ENCODE results near the gene KASH5. TPM values are rescaled to one million over a fixed set of nuclear protein-coding genes. Genes with fewer than 3 reads are reported as not detected.
A peak's percentile ranks its signal among the peaks of the same experiment; 100 is the strongest.

The KASH5 gene
- total and polyA plus RNA-seq, 7 experiments from 2014 or later = 0.27 to 0.97 (median 0.42) TPM; not detected in 4

DNA sequence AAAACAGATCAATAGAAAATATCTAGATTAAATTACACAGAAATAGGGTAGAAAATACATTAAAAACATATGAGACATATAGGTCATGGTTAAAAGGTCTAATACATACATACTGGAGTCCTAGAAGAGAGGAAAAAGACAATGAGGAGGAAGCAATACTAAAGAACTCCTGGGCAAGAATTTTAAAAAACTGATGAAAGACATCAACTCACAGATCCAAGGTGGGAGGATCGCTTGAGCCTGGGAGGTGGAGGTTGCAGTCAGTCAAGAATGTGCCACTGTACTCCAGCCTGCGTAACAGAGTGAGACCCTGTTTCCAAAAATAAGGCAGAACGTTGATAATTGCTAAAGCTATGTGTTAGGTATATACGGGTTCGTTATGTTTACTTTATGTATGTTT is 5.4 kb upstream of the KASH5 start:
- H3K9me3 Mint-ChIP-seq = peaks cover 0 to 13% (median 6%) of the 10 kb centered on the region in 11 donors
- POLR2A ChIA-PET = interaction anchor here (1.4 kb wide), 1 partner anchor 15 kb away, joined by 4 read pairs; no protein-coding TSS in a partner anchor
- no peak for ATAC-seq
- H3K4me1 ChIP-seq (ENCODE audit: control insufficient read depth in 2 of 2, insufficient read depth in 2 of 2, low read length in 2 of 2) = no peaks in the 10 kb centered on the region
- CTCF ChIA-PET = no interaction called here
- H3K27ac ChIP-seq (ENCODE audit: low read depth, low read length) = no peak overlapping the region
- no peaks in the 10 kb centered on the region for H3K27me3 ChIP-seq (ENCODE audit: control insufficient read depth in 2 of 2, insufficient read depth in 2 of 2, low read length in 2 of 2)
- no peak overlapping the region for H3K4me3 ChIP-seq (ENCODE audit: low read length)
- no peaks in the 10 kb centered on the region for H3K36me3 ChIP-seq (ENCODE audit: control insufficient read depth in 2 of 3, insufficient read depth in 3 of 3, low read length in 3 of 3)
- H3K27me3 Mint-ChIP-seq = peaks cover 5 to 10% (median 8%) of the 10 kb centered on the region in 5 donors
- peaks cover 0 to 4% (median 0%) of the 10 kb centered on the region in 3 experiments for H3K9me3 ChIP-seq (ENCODE audit: control insufficient read depth in 2 of 3, low read length in 3 of 3)
- H3K36me3 Mint-ChIP-seq = peaks cover 0 to 8% (median 4%) of the 10 kb centered on the region in 5 donors
- H3K27ac Mint-ChIP-seq = no peak overlapping the region
- no peak for DNase-seq
- intact Hi-C loops (cut with micrococcal nuclease) = no loop called here
- no peak overlapping the region for H3K4me3 Mint-ChIP-seq
- peaks cover 0 to 6% (median 0%) of the 10 kb centered on the region in 7 donors for H3K4me1 Mint-ChIP-seq

GRCh38 chr19:49383599-49383998 is 4.5 kb upstream of the KASH5 start:
- DNase-seq = no peak
- POLR2A ChIA-PET = interaction anchor here (0.6 kb wide), 2 partner anchors 73 to 632 kb away, joined by 4 to 5 read pairs; no protein-coding TSS in a partner anchor
- CTCF ChIA-PET = no interaction called here

GRCh38 chr19:49389406-49389805 is 1.4 kb downstream of the KASH5 start:
- ChIA-PET POLR2A (interaction anchor here (0.8 kb wide), 1 partner anchor 510 kb away, joined by 3 read pairs; no protein-coding TSS in a partner anchor), CTCF (interaction anchor here (0.6 to 2.7 kb wide), 3 partner anchors 9 to 503 kb away, joined by 3 to 8 read pairs (median 4); no protein-coding TSS in a partner anchor)
- Mint-ChIP-seq H3K27me3 (peaks cover 0 to 11% (median 3%) of the 10 kb centered on the region in 5 donors), H3K4me1 (peaks cover 6 to 26% (median 10%) of the 10 kb centered on the region in 7 donors), H3K4me3 (no peak overlapping the region), H3K9me3 (peaks cover 0 to 2% (median 0%) of the 10 kb centered on the region in 11 donors), H3K27ac (peak overlapping the region in 1 of 9 donors; percentile 87), H3K36me3 (no peaks in the 10 kb centered on the region)
- Histone ChIP-seq H3K27me3 (ENCODE audit: control insufficient read depth in 2 of 2, insufficient read depth in 2 of 2, low read length in 2 of 2) (no peaks in the 10 kb centered on the region), H3K4me3 (ENCODE audit: low read length) (no peak overlapping the region), H3K36me3 (ENCODE audit: control insufficient read depth in 2 of 3, insufficient read depth in 3 of 3, low read length in 3 of 3) (no peaks in the 10 kb centered on the region), H3K4me1 (ENCODE audit: control insufficient read depth in 2 of 2, insufficient read depth in 2 of 2, low read length in 2 of 2) (peaks cover 7 to 13% of the 10 kb centered on the region in 2 donors), H3K9me3 (ENCODE audit: control insufficient read depth in 2 of 3, low read length in 3 of 3) (no peaks in the 10 kb centered on the region), H3K27ac (ENCODE audit: low read depth, low read length) (no peak overlapping the region)
- intact Hi-C loops (cut with micrococcal nuclease) = loop anchor here in 1 of 2 donors (2.0 kb wide), 1 partner anchor 55 kb away; the partner anchor contains the start of gene CD37
- ATAC-seq = no peak
- no peak for DNase-seq

More at GRCh38 chr19:49383599-49383998, 4.5 kb upstream of the KASH5 start:
- intact Hi-C loops (cut with micrococcal nuclease) = no loop called here
- peaks cover 0 to 13% (median 4%) of the 10 kb centered on the region in 7 donors for H3K4me1 Mint-ChIP-seq
- no peak overlapping the region for H3K4me3 Mint-ChIP-seq
- H3K9me3 Mint-ChIP-seq = peaks cover 0 to 13% (median 6%) of the 10 kb centered on the region in 11 donors
- H3K27me3 Mint-ChIP-seq = peaks cover 5 to 10% (median 5%) of the 10 kb centered on the region in 5 donors
- Histone ChIP-seq H3K36me3 (ENCODE audit: control insufficient read depth in 2 of 3, insufficient read depth in 3 of 3, low read length in 3 of 3) (no peaks in the 10 kb centered on the region), H3K27me3 (ENCODE audit: control insufficient read depth in 2 of 2, insufficient read depth in 2 of 2, low read length in 2 of 2) (no peaks in the 10 kb centered on the region), H3K27ac (ENCODE audit: low read depth, low read length) (no peak overlapping the region), H3K9me3 (ENCODE audit: control insufficient read depth in 2 of 3, low read length in 3 of 3) (peaks cover 0 to 4% (median 0%) of the 10 kb centered on the region in 3 experiments), H3K4me3 (ENCODE audit: low read length) (no peak overlapping the region), H3K4me1 (ENCODE audit: control insufficient read depth in 2 of 2, insufficient read depth in 2 of 2, low read length in 2 of 2) (peaks cover 0 to 5% of the 10 kb centered on the region in 2 donors)
- no peak overlapping the region for H3K27ac Mint-ChIP-seq
- peaks cover 0 to 8% (median 4%) of the 10 kb centered on the region in 5 donors for H3K36me3 Mint-ChIP-seq
- no peak for ATAC-seq

DNA sequence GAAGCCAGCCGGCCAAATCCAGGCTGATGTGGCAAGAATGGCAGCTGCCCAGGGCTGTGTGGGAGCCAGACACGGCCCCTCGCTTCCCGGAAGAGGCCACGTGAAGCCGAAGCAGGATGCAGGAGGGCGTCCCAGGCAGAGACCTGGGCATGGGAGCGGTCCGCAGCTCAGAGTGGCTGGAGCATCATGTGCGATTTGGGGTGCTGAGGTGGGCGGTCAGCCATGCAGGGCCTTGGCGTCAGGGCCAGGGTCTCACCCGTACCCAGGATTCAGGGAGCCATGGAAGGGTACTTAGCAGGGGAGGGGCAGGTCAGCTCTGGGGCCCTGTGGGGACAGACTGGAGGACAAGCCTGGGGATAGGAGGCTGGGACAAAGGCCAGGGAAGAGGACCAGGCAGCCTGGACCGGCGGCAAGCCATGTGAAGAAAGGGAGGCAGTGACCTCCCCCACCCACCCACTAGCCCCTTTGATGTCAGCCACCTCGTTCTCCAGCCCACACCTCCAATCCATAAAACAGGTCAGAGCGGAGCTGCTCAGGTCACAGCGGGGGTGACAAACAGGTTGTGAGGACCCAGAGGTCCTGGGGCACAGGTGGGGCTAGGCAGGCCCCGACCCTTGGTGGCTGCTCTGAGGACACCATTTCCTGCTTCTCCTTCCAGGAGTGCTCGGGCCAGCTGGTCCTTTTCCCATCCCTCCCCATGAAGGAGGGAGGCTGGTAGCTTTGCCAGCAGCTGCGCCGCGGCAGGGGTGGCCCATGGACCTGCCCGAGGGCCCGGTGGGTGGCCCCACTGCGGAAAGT is 2.3 kb downstream of the KASH5 start:
- Mint-ChIP-seq H3K27me3 (peaks cover 0 to 11% (median 3%) of the 10 kb centered on the region in 5 donors), H3K9me3 (peaks cover 0 to 2% (median 0%) of the 10 kb centered on the region in 11 donors), H3K4me1 (peaks cover 6 to 26% (median 10%) of the 10 kb centered on the region in 7 donors), H3K27ac (peak overlapping the region in 1 of 9 donors; percentile 53), H3K36me3 (no peaks in the 10 kb centered on the region), H3K4me3 (no peak overlapping the region)
- POLR2A ChIA-PET = interaction anchor here (1.0 to 2.0 kb wide), 3 partner anchors 30 to 81 kb away, joined by 3 to 13 read pairs (median 3); partner anchors contain the start of gene PIH1D1
- ATAC-seq (no peak), DNase-seq (no peak)
- Histone ChIP-seq H3K27ac (ENCODE audit: low read depth, low read length) (no peak overlapping the region), H3K4me3 (ENCODE audit: low read length) (no peak overlapping the region), H3K4me1 (ENCODE audit: control insufficient read depth in 2 of 2, insufficient read depth in 2 of 2, low read length in 2 of 2) (peaks cover 7 to 13% of the 10 kb centered on the region in 2 donors), H3K27me3 (ENCODE audit: control insufficient read depth in 2 of 2, insufficient read depth in 2 of 2, low read length in 2 of 2) (no peaks in the 10 kb centered on the region), H3K36me3 (ENCODE audit: control insufficient read depth in 2 of 3, insufficient read depth in 3 of 3, low read length in 3 of 3) (no peaks in the 10 kb centered on the region), H3K9me3 (ENCODE audit: control insufficient read depth in 2 of 3, low read length in 3 of 3) (no peaks in the 10 kb centered on the region)
- intact Hi-C loops (cut with micrococcal nuclease) = loop anchor here in 1 of 2 donors (5.0 kb wide), 1 partner anchor 292 kb away; no protein-coding TSS in a partner anchor
- CTCF ChIA-PET = interaction anchor here (0.6 to 3.1 kb wide), 10 partner anchors 10 to 504 kb away, joined by 3 to 28 read pairs (median 5); partner anchors contain the start of genes ALDH16A1, FLT3LG and PIH1D1

DNA sequence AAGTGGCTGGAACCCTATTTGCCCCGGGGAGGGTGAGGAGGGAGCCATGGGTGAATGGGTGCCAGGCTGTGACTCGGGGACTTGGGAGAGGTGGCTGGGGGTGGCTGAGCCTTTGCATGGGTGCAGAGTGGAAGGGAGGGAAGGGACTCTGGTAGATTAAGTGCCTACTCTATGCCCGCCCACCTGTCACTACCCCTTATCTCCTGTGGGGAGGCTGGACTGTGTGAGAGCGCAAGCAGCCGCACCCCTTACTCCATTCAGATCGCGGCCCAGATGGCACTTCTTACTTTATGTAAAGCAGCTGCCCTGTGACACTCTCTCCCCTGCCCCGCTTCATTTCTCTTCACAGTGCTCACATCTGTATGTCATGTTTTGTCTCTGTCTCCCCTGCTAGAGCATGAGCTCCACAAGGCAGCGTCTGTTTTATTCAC is 2.9 kb downstream of the KASH5 start:
- Mint-ChIP-seq H3K4me3 (no peak overlapping the region), H3K4me1 (peaks cover 6 to 26% (median 10%) of the 10 kb centered on the region in 7 donors), H3K9me3 (peaks cover 0 to 2% (median 0%) of the 10 kb centered on the region in 11 donors), H3K27ac (peak overlapping the region in 2 of 9 donors; percentile 55 to 70), H3K27me3 (peaks cover 0 to 11% (median 3%) of the 10 kb centered on the region in 5 donors), H3K36me3 (no peaks in the 10 kb centered on the region)
- no peak for DNase-seq
- no peak for ATAC-seq
- intact Hi-C loops (cut with micrococcal nuclease) = loop anchor here in 1 of 2 donors (5.0 kb wide), 1 partner anchor 291 kb away; no protein-coding TSS in a partner anchor
- POLR2A ChIA-PET = interaction anchor here (0.6 to 2.0 kb wide), 9 partner anchors 29 to 86 kb away, joined by 3 to 13 read pairs (median 3); partner anchors contain the start of genes CD37 and PIH1D1
- Histone ChIP-seq H3K36me3 (ENCODE audit: control insufficient read depth in 2 of 3, insufficient read depth in 3 of 3, low read length in 3 of 3) (no peaks in the 10 kb centered on the region), H3K27ac (ENCODE audit: low read depth, low read length) (no peak overlapping the region), H3K4me1 (ENCODE audit: control insufficient read depth in 2 of 2, insufficient read depth in 2 of 2, low read length in 2 of 2) (peaks cover 7 to 13% of the 10 kb centered on the region in 2 donors), H3K4me3 (ENCODE audit: low read length) (no peak overlapping the region), H3K27me3 (ENCODE audit: control insufficient read depth in 2 of 2, insufficient read depth in 2 of 2, low read length in 2 of 2) (no peaks in the 10 kb centered on the region), H3K9me3 (ENCODE audit: control insufficient read depth in 2 of 3, low read length in 3 of 3) (no peaks in the 10 kb centered on the region)
- CTCF ChIA-PET = interaction anchor here (0.6 to 3.4 kb wide), 14 partner anchors 10 to 285 kb away, joined by 3 to 28 read pairs (median 6); partner anchors contain the start of genes ALDH16A1, FLT3LG, PIH1D1 and SLC17A7
